HL-60 (cell line): ENCODE results near the gene PDCD7.

Experiments used
- DNase-seq, 2 experiments: peaks; one replicate each; pipeline ENCODE4 v3.0.0-alpha.2; 2010 to 2020; ENCODE audit warnings: low read depth in 1 of 2, low spot score in 1 of 2
- H3K27ac ChIP-seq: fragments of 250-450 bp; sonication (Bioruptor Pico); replicated peaks from 2 replicates; pipeline ENCODE4 v1.5.1; 2020; ENCODE audit warnings: mild to moderate bottlenecking, moderate library complexity
- H3K27me3 ChIP-seq: fragments of 250-450 bp; sonication (Bioruptor Pico); 2 replicates; pipeline ENCODE4 v1.5.1; 2021; ENCODE audit warnings: mild to moderate bottlenecking, moderate library complexity; ENCODE audit not compliant: insufficient read depth, poor library complexity, severe bottlenecking
- H3K4me3 ChIP-seq: replicated peaks from 2 replicates; pipeline ENCODE4 v1.5.1; 2011; ENCODE audit warnings: mild to moderate bottlenecking, control low read depth, low read length; ENCODE audit not compliant: insufficient read depth
- SPI1 ChIP-seq: IDR thresholded peaks from 2 replicates; pipeline ENCODE4 v1.6.1; 2012; ENCODE audit warnings: low read depth, mild to moderate bottlenecking, borderline replicate concordance

The PDCD7 gene

DNA sequence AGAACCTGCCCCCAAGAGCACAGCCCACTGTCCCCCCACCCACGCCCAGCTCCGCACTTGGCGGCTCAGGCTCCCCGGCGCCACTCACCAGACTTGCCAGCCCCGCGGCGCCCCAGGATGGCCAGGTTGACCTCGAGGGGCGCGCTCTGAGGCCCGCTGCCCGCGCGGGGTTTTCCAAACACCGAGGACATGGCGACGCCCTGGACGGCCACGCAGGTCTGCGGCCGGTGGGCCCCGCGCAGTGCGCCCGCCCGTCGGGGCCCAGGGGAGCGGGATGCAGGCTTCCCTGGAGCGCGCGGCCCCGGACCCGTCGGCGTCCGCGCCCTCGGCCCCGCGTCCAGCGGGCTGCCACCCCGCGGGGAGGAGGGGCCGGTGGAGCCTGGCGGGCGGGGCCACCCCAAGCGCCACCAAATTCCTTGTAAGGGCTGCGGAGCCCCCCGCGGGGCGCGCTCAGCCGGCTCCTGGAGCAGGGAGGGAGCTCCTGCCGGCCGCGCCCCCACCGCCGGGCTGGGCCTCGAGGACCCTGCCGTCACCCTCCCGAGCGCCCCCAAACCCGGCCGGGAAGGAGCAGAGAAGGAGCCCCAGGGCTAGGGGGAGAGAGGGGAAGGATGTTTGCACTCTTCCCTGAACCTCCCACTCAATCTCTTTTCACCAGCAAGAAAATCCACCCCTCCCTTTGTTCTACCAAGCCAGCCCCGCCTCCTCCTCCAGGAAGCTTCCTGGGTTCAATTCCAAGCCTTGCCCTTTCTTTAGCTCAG is 65.8 kb downstream of the PDCD7 start, which contains the start of gene RASL12:
Gene RASL12 (minus strand): TSS at position 347 of the 758 bp plus-strand sequence. CDS start 156 bp downstream, at position 191.
- Histone ChIP-seq H3K27ac (no peak within 1 kb of the TSS), H3K27me3 (peaks cover 27% of the 10 kb centered on the region), H3K4me3 (no peak within 1 kb of the TSS)
- no peak for TF ChIP-seq SPI1
- DNase-seq = no peak
